Measurements from ENCODE around the gene ARSH.
"Not testable (repeated sequence)": the region's sequence is repeated elsewhere in the genome, so short reads cannot be mapped to it uniquely, and the experiment has no call there.

ARSH gene, protein sequence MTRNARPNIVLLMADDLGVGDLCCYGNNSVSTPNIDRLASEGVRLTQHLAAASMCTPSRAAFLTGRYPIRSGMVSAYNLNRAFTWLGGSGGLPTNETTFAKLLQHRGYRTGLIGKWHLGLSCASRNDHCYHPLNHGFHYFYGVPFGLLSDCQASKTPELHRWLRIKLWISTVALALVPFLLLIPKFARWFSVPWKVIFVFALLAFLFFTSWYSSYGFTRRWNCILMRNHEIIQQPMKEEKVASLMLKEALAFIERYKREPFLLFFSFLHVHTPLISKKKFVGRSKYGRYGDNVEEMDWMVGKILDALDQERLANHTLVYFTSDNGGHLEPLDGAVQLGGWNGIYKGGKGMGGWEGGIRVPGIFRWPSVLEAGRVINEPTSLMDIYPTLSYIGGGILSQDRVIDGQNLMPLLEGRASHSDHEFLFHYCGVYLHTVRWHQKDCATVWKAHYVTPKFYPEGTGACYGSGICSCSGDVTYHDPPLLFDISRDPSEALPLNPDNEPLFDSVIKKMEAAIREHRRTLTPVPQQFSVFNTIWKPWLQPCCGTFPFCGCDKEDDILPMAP

DNA sequence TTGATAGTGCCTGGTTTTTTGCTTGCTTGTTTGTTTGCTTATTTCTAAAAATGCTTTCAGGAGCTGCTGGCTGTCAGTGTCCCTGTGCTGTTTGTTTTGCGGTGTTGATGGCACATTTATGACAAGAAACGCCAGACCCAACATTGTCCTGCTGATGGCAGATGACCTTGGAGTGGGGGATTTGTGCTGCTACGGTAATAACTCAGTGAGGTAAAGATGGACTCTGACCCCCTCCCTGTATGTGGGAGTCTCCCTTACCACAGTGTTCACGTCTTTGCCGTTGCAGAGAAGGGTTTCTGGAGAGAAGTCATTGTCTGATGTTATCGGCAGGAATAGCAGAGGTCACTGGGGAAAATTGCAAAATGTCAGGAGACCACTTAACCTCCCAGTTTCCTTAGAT is at the start of gene ARSH:
TSS of gene ARSH (plus strand) at position 52 of the 400 bp plus-strand sequence. CDS start at position 119, 67 bp downstream.
- DNase-seq (ENCODE audit: extremely low spot score) = no peak
- CTCF ChIA-PET = interaction anchor here (1.1 kb wide), 1 partner anchor 10 kb away, joined by 3 read pairs; no protein-coding TSS in a partner anchor
- POLR2A ChIA-PET = no interaction called here
- no peak for TF ChIP-seq TARDBP (IDR thresholded peaks at IDR 0.05)
- no peak for TF ChIP-seq ELF4 (IDR thresholded peaks at IDR 0.05)
- no peak for TF ChIP-seq FOXK2 (IDR thresholded peaks at IDR 0.05)

DNA sequence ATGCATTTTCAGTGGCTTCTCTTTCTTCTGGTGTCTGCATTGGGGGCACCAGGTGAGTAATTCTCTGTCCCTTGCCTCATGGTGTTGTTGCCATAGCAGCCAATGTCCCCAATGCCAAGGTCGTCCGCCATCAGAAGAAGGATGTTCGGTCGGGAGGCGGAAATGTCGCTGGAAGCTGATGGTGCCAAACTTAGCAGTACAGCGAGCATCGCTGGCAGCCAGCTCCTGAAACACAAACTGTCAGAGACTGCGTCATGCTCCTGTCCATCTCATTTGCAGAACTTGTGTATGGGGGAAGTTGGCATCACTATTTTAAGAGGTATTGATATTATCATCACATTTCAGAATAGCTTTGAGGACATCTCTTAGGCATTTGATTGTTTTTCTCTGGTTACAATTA is 48.1 kb upstream of the ARSH start:
- ChIA-PET CTCF (no interaction called here), POLR2A (no interaction called here)
- DNase-seq (ENCODE audit: extremely low spot score) = no peak
- TF ChIP-seq FOXK2 (IDR thresholded peaks at IDR 0.05) = no peak
- TF ChIP-seq FOXA1 (IDR thresholded peaks at IDR 0.05) = no peak
- no peak for TF ChIP-seq L3MBTL2 (conservative IDR thresholded peaks at IDR 0.05)
- no peak for TF ChIP-seq ELF4 (IDR thresholded peaks at IDR 0.05)
- no peak for TF ChIP-seq BHLHE40 (IDR thresholded peaks at IDR 0.05; ENCODE audit: borderline replicate concordance)
- TF ChIP-seq TARDBP (IDR thresholded peaks at IDR 0.05) = no peak
- no peak for TF ChIP-seq SUZ12 (IDR thresholded peaks at IDR 0.05)
- TF ChIP-seq LEF1 (IDR thresholded peaks at IDR 0.05; ENCODE audit: borderline replicate concordance) = no peak
- no peak for TF ChIP-seq CTBP1 (IDR thresholded peaks at IDR 0.05; ENCODE audit: borderline replicate concordance)
- TF ChIP-seq HDGF (IDR thresholded peaks at IDR 0.05; ENCODE audit: borderline replicate concordance) = no peak
- no peak for TF ChIP-seq SP1 (IDR thresholded peaks at IDR 0.05)
- no peak for TF ChIP-seq ZNF384 (IDR thresholded peaks at IDR 0.05)
- no peak for TF ChIP-seq NFRKB (IDR thresholded peaks at IDR 0.05)
- no peak for TF ChIP-seq ARNT (IDR thresholded peaks at IDR 0.05)
- no peak for TF ChIP-seq FOXM1 (IDR thresholded peaks at IDR 0.05; ENCODE audit: borderline replicate concordance)
- TF ChIP-seq, protein P1, sequence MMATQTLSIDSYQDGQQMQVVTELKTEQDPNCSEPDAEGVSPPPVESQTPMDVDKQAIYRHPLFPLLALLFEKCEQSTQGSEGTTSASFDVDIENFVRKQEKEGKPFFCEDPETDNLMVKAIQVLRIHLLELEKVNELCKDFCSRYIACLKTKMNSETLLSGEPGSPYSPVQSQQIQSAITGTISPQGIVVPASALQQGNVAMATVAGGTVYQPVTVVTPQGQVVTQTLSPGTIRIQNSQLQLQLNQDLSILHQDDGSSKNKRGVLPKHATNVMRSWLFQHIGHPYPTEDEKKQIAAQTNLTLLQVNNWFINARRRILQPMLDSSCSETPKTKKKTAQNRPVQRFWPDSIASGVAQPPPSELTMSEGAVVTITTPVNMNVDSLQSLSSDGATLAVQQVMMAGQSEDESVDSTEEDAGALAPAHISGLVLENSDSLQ (IDR thresholded peaks at IDR 0.05) = no peak

DNA sequence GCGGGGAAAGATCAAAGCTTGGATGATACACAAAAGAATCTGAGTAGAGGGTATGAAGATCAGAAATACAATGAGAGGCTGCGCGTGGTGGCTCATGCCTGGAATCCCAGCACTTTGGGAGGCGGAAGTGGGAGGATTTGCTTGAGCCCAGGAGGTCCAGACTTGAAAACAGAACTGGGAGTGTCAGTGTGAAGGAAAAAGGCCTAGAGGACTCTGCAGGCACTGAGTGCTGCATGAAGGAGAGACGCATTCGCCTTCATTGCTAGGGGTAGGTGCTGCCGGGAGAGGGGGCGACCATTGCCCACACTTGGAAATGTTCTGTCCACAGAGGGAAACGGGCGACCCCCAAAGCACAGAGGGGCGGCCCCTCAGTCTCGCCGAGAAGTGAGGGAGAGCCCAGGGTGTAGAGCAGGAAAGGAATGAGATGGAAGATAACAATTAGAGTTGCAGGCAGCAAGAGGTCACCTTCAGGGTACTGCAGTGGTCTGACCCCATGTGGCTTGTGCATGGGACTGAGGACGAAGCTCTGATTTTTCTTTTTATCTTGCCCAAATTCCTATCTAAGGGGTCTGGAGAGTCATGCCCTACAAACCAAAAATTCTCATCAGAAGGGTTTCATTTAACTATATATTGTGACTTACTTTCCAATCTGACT is 45.4 kb upstream of the ARSH start:
- ChIA-PET POLR2A (no interaction called here), CTCF (no interaction called here)
- TF ChIP-seq ARNT (IDR thresholded peaks at IDR 0.05) (no peak), HDGF (IDR thresholded peaks at IDR 0.05; ENCODE audit: borderline replicate concordance) (no peak)
- no peak for DNase-seq (ENCODE audit: extremely low spot score)

DNA sequence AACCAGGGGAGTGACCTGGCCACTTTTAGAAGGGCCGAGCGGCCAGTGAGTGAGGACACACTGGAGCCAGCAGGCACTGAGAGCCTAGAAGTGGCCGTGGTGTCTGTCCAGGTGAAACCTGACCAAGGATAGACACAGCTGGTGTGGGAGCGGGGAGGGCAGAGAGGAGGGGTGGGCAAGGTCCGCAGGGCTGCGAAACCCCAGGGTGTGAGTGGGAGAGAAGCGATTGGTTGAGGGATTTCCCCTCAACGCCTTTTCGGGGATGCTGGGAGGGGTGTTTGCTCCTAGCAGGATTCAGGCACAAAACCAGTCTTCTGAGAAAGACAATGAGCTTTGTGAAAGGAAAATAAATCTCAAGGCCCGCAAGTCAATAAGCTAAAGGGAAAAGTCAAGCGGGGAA is 44.0 kb upstream of the ARSH start:
- DNase-seq (ENCODE audit: extremely low spot score) = no peak
- POLR2A ChIA-PET = no interaction called here
- CTCF ChIA-PET = no interaction called here
- TF ChIP-seq FOXA1 (IDR thresholded peaks at IDR 0.05) = no peak
- no peak for TF ChIP-seq L3MBTL2 (conservative IDR thresholded peaks at IDR 0.05)
- no peak for TF ChIP-seq CTBP1 (IDR thresholded peaks at IDR 0.05; ENCODE audit: borderline replicate concordance)
- TF ChIP-seq BHLHE40 (IDR thresholded peaks at IDR 0.05; ENCODE audit: borderline replicate concordance) = no peak
- no peak for TF ChIP-seq NFRKB (IDR thresholded peaks at IDR 0.05)
- TF ChIP-seq ZNF384 (IDR thresholded peaks at IDR 0.05) = no peak
- TF ChIP-seq, protein P1 (IDR thresholded peaks at IDR 0.05) = no peak
- TF ChIP-seq TARDBP (IDR thresholded peaks at IDR 0.05) = no peak
- TF ChIP-seq ARNT (IDR thresholded peaks at IDR 0.05) = no peak
- no peak for TF ChIP-seq FOXM1 (IDR thresholded peaks at IDR 0.05; ENCODE audit: borderline replicate concordance)
- TF ChIP-seq SUZ12 (IDR thresholded peaks at IDR 0.05) = no peak

DNA sequence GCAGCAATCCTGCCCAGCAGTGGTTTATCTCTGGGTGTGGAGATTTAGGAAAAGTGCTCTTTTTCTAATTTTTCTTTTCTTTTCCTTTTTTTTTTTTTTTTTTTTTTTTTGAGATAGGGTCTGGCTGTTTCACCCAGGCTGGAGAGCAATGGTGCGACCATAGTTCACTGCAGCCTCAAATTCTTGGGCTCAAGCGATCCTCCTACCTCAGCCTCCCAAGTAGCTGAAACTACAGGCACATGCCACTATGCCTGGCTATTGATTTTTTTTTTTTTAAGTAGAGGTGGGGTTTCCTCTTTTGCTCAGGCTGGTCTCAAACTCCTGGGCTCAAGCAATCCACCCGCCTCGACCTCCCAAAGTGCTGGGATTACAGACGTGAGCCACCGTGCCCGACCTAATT is 42.9 kb upstream of the ARSH start:
- POLR2A ChIA-PET; DNase-seq (ENCODE audit: extremely low spot score): not testable (repeated sequence)
- CTCF ChIA-PET = interaction anchor here (1.2 kb wide), 1 partner anchor 73 kb away, joined by 4 read pairs; no protein-coding TSS in a partner anchor

DNA sequence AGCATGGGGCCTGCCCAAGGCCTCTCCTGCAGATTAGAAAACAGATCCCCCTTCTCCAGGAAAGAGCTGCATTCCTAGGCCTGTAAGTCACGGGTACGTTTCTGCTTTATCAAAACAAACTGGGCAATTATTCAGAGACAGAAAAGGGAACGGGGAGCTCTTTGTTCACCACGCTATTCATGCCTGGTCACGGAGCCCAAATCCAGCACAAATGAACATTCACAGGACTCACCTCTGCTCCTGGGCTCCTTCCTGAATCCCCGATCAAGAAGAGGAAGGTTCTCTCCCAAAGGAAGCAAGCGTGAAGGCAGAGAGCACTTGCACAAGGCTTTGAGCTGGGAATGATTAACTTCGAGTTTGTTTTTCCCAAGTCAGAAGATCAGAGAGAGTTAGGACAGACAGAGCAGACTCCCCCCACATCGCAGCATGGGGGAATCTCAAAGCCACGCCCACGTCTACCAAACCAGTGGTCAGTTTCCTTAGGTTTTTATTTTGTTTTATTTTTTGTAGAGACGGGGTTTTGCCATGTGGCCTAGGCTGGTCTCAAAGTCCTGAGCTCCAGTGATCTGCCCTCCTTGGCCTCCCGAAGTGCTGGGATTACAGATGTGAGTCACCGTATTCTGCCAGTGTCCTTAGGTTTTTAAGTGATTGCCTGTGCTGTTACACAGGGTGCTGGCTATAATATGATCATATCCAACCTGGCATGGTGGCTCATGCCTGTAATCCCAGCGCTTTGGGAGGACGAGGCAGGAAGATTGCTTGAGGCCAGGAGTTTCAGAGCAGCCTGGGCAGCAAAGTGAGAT is 42.2 kb upstream of the ARSH start:
- CTCF ChIA-PET = interaction anchor here (1.0 to 1.2 kb wide), 2 partner anchors 74 to 673 kb away, joined by 3 to 4 read pairs; no protein-coding TSS in a partner anchor
- POLR2A ChIA-PET; DNase-seq (ENCODE audit: extremely low spot score): not testable (repeated sequence)

DNA sequence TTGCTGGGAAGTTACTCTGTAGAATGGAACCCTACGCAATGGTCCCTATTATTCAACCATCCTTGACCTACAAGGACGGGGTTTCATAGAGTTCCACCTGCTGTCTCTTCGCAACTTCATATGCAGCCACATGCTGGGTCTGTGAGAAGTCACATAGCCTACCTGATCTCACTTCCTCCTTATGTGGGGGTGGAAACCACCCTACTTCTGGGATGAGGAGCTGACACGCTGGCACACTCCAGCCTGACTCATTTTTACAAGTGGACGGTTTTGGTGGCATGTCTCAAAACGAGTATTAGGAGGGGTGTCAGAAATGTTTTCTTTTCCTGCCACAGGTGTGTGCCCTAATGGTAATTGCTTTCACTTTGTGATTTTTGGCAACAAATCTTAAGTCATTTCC is 40.4 kb upstream of the ARSH start:
- no peak for DNase-seq (ENCODE audit: extremely low spot score)
- ChIA-PET CTCF (no interaction called here), POLR2A (no interaction called here)

More for the DNA sequence above, 40.4 kb upstream of the ARSH start:
- TF ChIP-seq LEF1 (IDR thresholded peaks at IDR 0.05; ENCODE audit: borderline replicate concordance) = no peak
- no peak for TF ChIP-seq CTBP1 (IDR thresholded peaks at IDR 0.05; ENCODE audit: borderline replicate concordance)
- no peak for TF ChIP-seq ELF4 (IDR thresholded peaks at IDR 0.05)
- no peak for TF ChIP-seq BHLHE40 (IDR thresholded peaks at IDR 0.05; ENCODE audit: borderline replicate concordance)
- no peak for TF ChIP-seq ARNT (IDR thresholded peaks at IDR 0.05)
- TF ChIP-seq L3MBTL2 (conservative IDR thresholded peaks at IDR 0.05) = no peak
- TF ChIP-seq FOXK2 (IDR thresholded peaks at IDR 0.05) = no peak
- no peak for TF ChIP-seq NFRKB (IDR thresholded peaks at IDR 0.05)
- TF ChIP-seq ZNF384 (IDR thresholded peaks at IDR 0.05) = no peak
- no peak for TF ChIP-seq FOXA1 (IDR thresholded peaks at IDR 0.05)
- no peak for TF ChIP-seq HDGF (IDR thresholded peaks at IDR 0.05; ENCODE audit: borderline replicate concordance)
- no peak for TF ChIP-seq FOXM1 (IDR thresholded peaks at IDR 0.05; ENCODE audit: borderline replicate concordance)
- TF ChIP-seq SP1 (IDR thresholded peaks at IDR 0.05) = no peak
- no peak for TF ChIP-seq TARDBP (IDR thresholded peaks at IDR 0.05)
- TF ChIP-seq, protein P1 (IDR thresholded peaks at IDR 0.05) = no peak
- no peak for TF ChIP-seq SUZ12 (IDR thresholded peaks at IDR 0.05)
